SJSA1 (cell line): ENCODE results near the gene TMEM144. TPM values are rescaled to one million over a fixed set of nuclear protein-coding genes. Genes with fewer than 3 reads are reported as not detected.

Experiments
- DNase-seq, 2 experiments: peaks; one replicate each; pipeline ENCODE4 v3.0.0-alpha.2; 2015 to 2020; ENCODE audit warnings: low spot score in 2 of 2, low read depth in 1 of 2
- H3K27ac ChIP-seq: fragments of 250-450 bp; sonication (Bioruptor Pico); 2 replicates; pipeline ENCODE4 v1.5.1; 2020; ENCODE audit warnings: mild to moderate bottlenecking, moderate library complexity
- H3K27me3 ChIP-seq: fragments of 250-450 bp; sonication (Bioruptor Pico); replicated peaks from 2 replicates; pipeline ENCODE4 v1.5.1; 2020; ENCODE audit warnings: mild to moderate bottlenecking, moderate library complexity
- H3K36me3 ChIP-seq: fragments of 250-450 bp; sonication (Bioruptor Pico); 2 replicates; pipeline ENCODE4 v1.5.1; 2020; ENCODE audit warnings: mild to moderate bottlenecking
- H3K4me1 ChIP-seq: fragments of 250-450 bp; sonication (Bioruptor Pico); replicated peaks from 2 replicates; pipeline ENCODE4 v1.6.1; 2021; ENCODE audit warnings: mild to moderate bottlenecking
- H3K4me3 ChIP-seq: fragments of 250-450 bp; sonication (Bioruptor Pico); 2 replicates; pipeline ENCODE4 v1.5.1; 2020; ENCODE audit warnings: mild to moderate bottlenecking
- H3K9me3 ChIP-seq: fragments of 250-450 bp; sonication (Bioruptor Pico); replicated peaks from 2 replicates; pipeline ENCODE4 v1.5.1; 2020; ENCODE audit warnings: mild to moderate bottlenecking
- total RNA-seq: library from RNA; depleted of rRNA; stranded (reverse); fragments of >200 nt; shearing (Covaris generic); gene quantifications from 2 replicates; pipeline ENCODE4 v1.2.3, GENCODE V29; 2014

The TMEM144 gene
- total RNA-seq, 1 experiment from 2014 or later: 1.1 TPM

GRCh38 chr4:158234671-158235070 lies 24.4 kb downstream of the TMEM144 start:
- H3K27ac ChIP-seq: no peak overlapping the region

GRCh38 chr4:158236304-158237030 lies 26.2 kb downstream of the TMEM144 start:
- Histone ChIP-seq H3K27ac (no peak overlapping the region), H3K36me3 (no peaks in the 10 kb centered on the region), H3K4me3 (no peak overlapping the region), H3K4me1 (no peaks in the 10 kb centered on the region), H3K27me3 (peaks cover 3% of the 10 kb centered on the region; the same call in 1 of the 2 replicates), H3K9me3 (no peaks in the 10 kb centered on the region)
- no peak for DNase-seq

More at GRCh38 chr4:158234671-158235070, 24.4 kb downstream of the TMEM144 start:
- H3K9me3 ChIP-seq: no peaks in the 10 kb centered on the region
- H3K36me3 ChIP-seq: no peaks in the 10 kb centered on the region
- DNase-seq: no peak
- peaks cover 3% of the 10 kb centered on the region; the same call in 1 of the 2 replicates for H3K27me3 ChIP-seq
- H3K4me1 ChIP-seq: no peaks in the 10 kb centered on the region
- no peak overlapping the region for H3K4me3 ChIP-seq

- Histone ChIP-seq H3K36me3 (no peaks in the 10 kb centered on the region), H3K27me3 (no peaks in the 10 kb centered on the region), H3K9me3 (no peaks in the 10 kb centered on the region), H3K4me3 (no peak overlapping the region), H3K27ac (no peak overlapping the region), H3K4me1 (no peaks in the 10 kb centered on the region)
- DNase-seq: no peak
Observed at GRCh38 chr4:158238575-158238974, 28.3 kb downstream of the TMEM144 start.

GRCh38 chr4:158239196-158239595 lies 28.9 kb downstream of the TMEM144 start:
- Histone ChIP-seq H3K36me3 (no peaks in the 10 kb centered on the region), H3K4me3 (no peak overlapping the region), H3K27ac (no peak overlapping the region), H3K4me1 (no peaks in the 10 kb centered on the region), H3K27me3 (no peaks in the 10 kb centered on the region), H3K9me3 (no peaks in the 10 kb centered on the region)
- DNase-seq: no peak

- Histone ChIP-seq H3K4me1 (no peaks in the 10 kb centered on the region), H3K27ac (no peak overlapping the region), H3K36me3 (no peaks in the 10 kb centered on the region), H3K27me3 (no peaks in the 10 kb centered on the region), H3K4me3 (no peak overlapping the region), H3K9me3 (no peaks in the 10 kb centered on the region)
- DNase-seq: no peak
Observed at GRCh38 chr4:158243071-158243470, 32.8 kb downstream of the TMEM144 start.

- Histone ChIP-seq H3K27me3 (no peaks in the 10 kb centered on the region), H3K27ac (no peak overlapping the region), H3K9me3 (no peaks in the 10 kb centered on the region), H3K4me3 (no peak overlapping the region), H3K36me3 (no peaks in the 10 kb centered on the region), H3K4me1 (no peaks in the 10 kb centered on the region)
- no peak for DNase-seq
Observed at GRCh38 chr4:158250321-158250720, 40.0 kb downstream of the TMEM144 start.

- no peak overlapping the region for H3K27ac ChIP-seq
- no peaks in the 10 kb centered on the region for H3K9me3 ChIP-seq
- H3K27me3 ChIP-seq: no peaks in the 10 kb centered on the region
- no peaks in the 10 kb centered on the region for H3K36me3 ChIP-seq
- H3K4me1 ChIP-seq: no peaks in the 10 kb centered on the region
- DNase-seq: peak in 1 of 2 experiments; percentile 45
- H3K4me3 ChIP-seq: no peak overlapping the region
Observed at GRCh38 chr4:158253350-158253980, 43.2 kb downstream of the TMEM144 start.

GRCh38 chr4:158254292-158254691 lies 44.0 kb downstream of the TMEM144 start:
- no peak overlapping the region for H3K27ac ChIP-seq
- no peak for DNase-seq

GRCh38 chr4:158255727-158256324 lies 45.5 kb downstream of the TMEM144 start:
- DNase-seq: peak in 1 of 2 experiments; percentile 16
- no peaks in the 10 kb centered on the region for H3K36me3 ChIP-seq
- H3K4me3 ChIP-seq: no peak overlapping the region
- no peak overlapping the region for H3K27ac ChIP-seq
- H3K4me1 ChIP-seq: no peaks in the 10 kb centered on the region
- no peaks in the 10 kb centered on the region for H3K9me3 ChIP-seq
- no peaks in the 10 kb centered on the region for H3K27me3 ChIP-seq

More at GRCh38 chr4:158254292-158254691, 44.0 kb downstream of the TMEM144 start:
- H3K36me3 ChIP-seq: no peaks in the 10 kb centered on the region
- H3K4me3 ChIP-seq: no peak overlapping the region
- no peaks in the 10 kb centered on the region for H3K4me1 ChIP-seq
- no peaks in the 10 kb centered on the region for H3K9me3 ChIP-seq
- H3K27me3 ChIP-seq: no peaks in the 10 kb centered on the region

- no peaks in the 10 kb centered on the region for H3K36me3 ChIP-seq
- H3K27ac ChIP-seq: no peak overlapping the region
Observed at GRCh38 chr4:158259955-158260575, 49.8 kb downstream of the TMEM144 start.

GRCh38 chr4:158261480-158261879 lies 51.2 kb downstream of the TMEM144 start:
- H3K36me3 ChIP-seq: no peaks in the 10 kb centered on the region
- no peaks in the 10 kb centered on the region for H3K4me1 ChIP-seq
- H3K27me3 ChIP-seq: no peaks in the 10 kb centered on the region
- no peaks in the 10 kb centered on the region for H3K9me3 ChIP-seq
- no peak overlapping the region for H3K27ac ChIP-seq
- no peak overlapping the region for H3K4me3 ChIP-seq
- DNase-seq: no peak

More at GRCh38 chr4:158259955-158260575, 49.8 kb downstream of the TMEM144 start:
- Histone ChIP-seq H3K9me3 (no peaks in the 10 kb centered on the region), H3K4me1 (no peaks in the 10 kb centered on the region), H3K4me3 (no peak overlapping the region), H3K27me3 (no peaks in the 10 kb centered on the region)
- DNase-seq: peak in 1 of 2 experiments; percentile 42

- DNase-seq: no peak
- Histone ChIP-seq H3K27me3 (no peaks in the 10 kb centered on the region), H3K36me3 (no peaks in the 10 kb centered on the region), H3K4me1 (no peaks in the 10 kb centered on the region), H3K9me3 (no peaks in the 10 kb centered on the region), H3K27ac (no peak overlapping the region), H3K4me3 (no peak overlapping the region)
Observed at GRCh38 chr4:158268553-158268952, 58.3 kb downstream of the TMEM144 start.

GRCh38 chr4:158274636-158275035 lies 64.3 kb downstream of the TMEM144 start:
- DNase-seq: no peak

GRCh38 chr4:158277558-158277957 lies 67.3 kb downstream of the TMEM144 start:
- Histone ChIP-seq H3K36me3 (no peaks in the 10 kb centered on the region), H3K27me3 (no peaks in the 10 kb centered on the region), H3K4me1 (no peaks in the 10 kb centered on the region), H3K4me3 (no peak overlapping the region), H3K27ac (no peak overlapping the region), H3K9me3 (no peaks in the 10 kb centered on the region)
- DNase-seq: no peak

More at GRCh38 chr4:158274636-158275035, 64.3 kb downstream of the TMEM144 start:
- Histone ChIP-seq H3K36me3 (no peaks in the 10 kb centered on the region), H3K27ac (no peak overlapping the region), H3K4me3 (no peak overlapping the region), H3K9me3 (no peaks in the 10 kb centered on the region), H3K4me1 (no peaks in the 10 kb centered on the region), H3K27me3 (no peaks in the 10 kb centered on the region)
